HepG2 (cell line): ENCODE measurements around the gene RHBDF2. TPM values are rescaled to one million over a fixed set of nuclear protein-coding genes. Genes with fewer than 3 reads are reported as not detected.

ENCODE experiments used
- BCL3 ChIP-seq: sonication (generic); formaldehyde crosslinking; IDR thresholded peaks from 2 replicates; pipeline ENCODE4 v1.5.1; 2020; ENCODE audit warnings: mild to moderate bottlenecking, missing genetic modification reagents, moderate library complexity
- ELF1 ChIP-seq: sonication (generic); formaldehyde crosslinking; IDR thresholded peaks from 2 replicates; pipeline ENCODE4 v1.4.0; 2020; ENCODE audit warnings: missing genetic modification reagents
- FOXC1 ChIP-seq: sonication (generic); formaldehyde crosslinking; IDR thresholded peaks from 2 replicates; pipeline ENCODE4 v1.8.0; 2022; ENCODE audit warnings: mild to moderate bottlenecking, missing genetic modification reagents, borderline replicate concordance
- GMEB1 ChIP-seq: sonication (generic); formaldehyde crosslinking; IDR thresholded peaks from 2 replicates; pipeline ENCODE4 v1.5.1; 2020; ENCODE audit warnings: missing genetic modification reagents, mild to moderate bottlenecking, borderline replicate concordance
- HNF1B ChIP-seq: sonication (generic); formaldehyde crosslinking; IDR thresholded peaks from 2 replicates; pipeline ENCODE4 v1.5.1; 2020; ENCODE audit warnings: mild to moderate bottlenecking, moderate library complexity, missing genetic modification reagents
- HNF4G ChIP-seq, 2 experiments: sonication (generic) in 1 of 2; formaldehyde crosslinking in 1 of 2; IDR thresholded peaks; 2 replicates each; pipeline versions ENCODE4 v1.4.0 to v1.6.1; 2011 to 2020; ENCODE audit warnings: borderline replicate concordance in 2 of 2, low read depth in 2 of 2, mild to moderate bottlenecking in 2 of 2, low read length in 1 of 2, missing genetic modification reagents in 1 of 2, moderate library complexity in 1 of 2
- KAT8 ChIP-seq: IDR thresholded peaks from 2 replicates; pipeline ENCODE4 v1.6.1; 2016; ENCODE audit warnings: missing genetic modification reagents, missing compliant biosample characterization
- MAZ ChIP-seq, 2 experiments: sonication (generic) in 1 of 2; formaldehyde crosslinking in 1 of 2; IDR thresholded peaks; 2 replicates each; pipeline versions ENCODE4 v1.5.0 to v1.6.1; 2012 to 2020; ENCODE audit warnings: low read depth in 2 of 2, mild to moderate bottlenecking in 2 of 2, borderline replicate concordance in 1 of 2, improper control_type of control experiment in 1 of 2, low read length in 1 of 2, missing genetic modification reagents in 1 of 2, moderate library complexity in 1 of 2
- NR2F1 ChIP-seq, 2 experiments: fragments of 450-650 bp in 1 of 2; formaldehyde crosslinking in 1 of 2; IDR thresholded peaks; 2 replicates each; pipeline versions ENCODE4 v1.5.0 to v1.6.1; 2016 to 2020; ENCODE audit warnings: mild to moderate bottlenecking in 1 of 2, missing compliant biosample characterization in 1 of 2, missing genetic modification reagents in 1 of 2, moderate library complexity in 1 of 2
- THAP7 ChIP-seq: sonication (generic); formaldehyde crosslinking; IDR thresholded peaks from 2 replicates; pipeline ENCODE4 v1.8.1; 2023; ENCODE audit warnings: mild to moderate bottlenecking, missing genetic modification reagents
- TRIM24 ChIP-seq: sonication (generic); formaldehyde crosslinking; IDR thresholded peaks from 2 replicates; pipeline ENCODE4 v1.8.0; 2022; ENCODE audit warnings: mild to moderate bottlenecking, missing genetic modification reagents
- ZNF18 ChIP-seq: sonication (generic); formaldehyde crosslinking; IDR thresholded peaks from 2 replicates; pipeline ENCODE4 v1.8.0; 2022; ENCODE audit warnings: mild to moderate bottlenecking, missing genetic modification reagents; ENCODE audit not compliant: insufficient replicate concordance
- ZNF275 ChIP-seq: sonication (generic); formaldehyde crosslinking; IDR thresholded peaks from 2 replicates; pipeline ENCODE4 v1.8.0; 2022; ENCODE audit warnings: missing genetic modification reagents, mild to moderate bottlenecking, inconsistent platforms, borderline replicate concordance
- ZNF451 ChIP-seq: sonication (generic); formaldehyde crosslinking; IDR thresholded peaks from 2 replicates; pipeline ENCODE4 v1.5.0; 2020; ENCODE audit warnings: mild to moderate bottlenecking, missing genetic modification reagents
- ZNF691 ChIP-seq: sonication (generic); formaldehyde crosslinking; IDR thresholded peaks from 2 replicates; pipeline ENCODE4 v1.4.0; 2020; ENCODE audit warnings: missing genetic modification reagents, low read depth, mild to moderate bottlenecking, borderline replicate concordance
- polyA plus RNA-seq, 8 experiments: library from polyadenylated mRNA; depleted of rRNA in 3 of 8; stranded (reverse) in 7 of 8; unstranded in 1 of 8; fragments of >200 nt; fragmentation: Illumina TruSeq in 4 of 8; extraction: Trizol in 4 of 8; gene quantifications; 2 replicates each; pipeline versions ENCODE4 v1.2.1 to v1.2.3, GENCODE V29; 2011 to 2016; ENCODE audit warnings: low read depth in 4 of 8, missing spikeins in 1 of 8, mixed read lengths in 1 of 8; ENCODE audit not compliant: insufficient read depth in 1 of 8
- total RNA-seq, 5 experiments: library from RNA; depleted of rRNA; stranded (reverse); fragments of >200 nt; fragmentation: Illumina TruSeq; extraction: Trizol; gene quantifications; 2 replicates each; pipeline ENCODE4 v1.2.3, GENCODE V29; 2016; ENCODE audit warnings: low read depth in 1 of 5

The RHBDF2 gene
- total and polyA plus RNA-seq, 2 of the 13 experiments (the other 11 are each of a cell fraction or from before 2014, with no cell fraction given), result 7.8 to 24.2 TPM

- TF ChIP-seq NR2F1 (CRISPR knock-in tag; IDR thresholded peaks at IDR 0.05) (peak in 1 of 2 experiments; percentile 34; a peak in 1 of 4 replicates), BCL3 (CRISPR knock-in tag) (0 out of 2 replicates have a peak, but pooled peaks have one; percentile 59), HNF4G (IDR thresholded peaks at IDR 0.05; ENCODE audit: borderline replicate concordance, low read depth, low read length) (peak; percentile 56; the same call in 1 of the 2 replicates), HNF4G (CRISPR knock-in tag; IDR thresholded peaks at IDR 0.05; ENCODE audit: borderline replicate concordance, low read depth) (no peak; the same call in 1 of the 2 replicates), ZNF451 (CRISPR knock-in tag) (peak; percentile 17; the same call in 1 of the 2 replicates), HNF1B (peak; percentile 32; the same call in 1 of the 2 replicates), FOXC1 (peak; percentile 73; the same call in 1 of the 2 replicates), ZNF275 (CRISPR knock-in tag) (no peak), ZNF691 (CRISPR knock-in tag) (peak; percentile 54; the same call in 1 of the 2 replicates), ELF1 (CRISPR knock-in tag) (no peak), TRIM24 (no peak), GMEB1 (CRISPR knock-in tag) (peak; percentile 25; the same call in 1 of the 2 replicates), KAT8 (0 out of 2 replicates have a peak, but pooled peaks have one; percentile 28), ZNF18 (CRISPR knock-in tag) (no peak), THAP7 (CRISPR knock-in tag) (no peak), MAZ (IDR thresholded peaks at IDR 0.05; ENCODE audit: borderline replicate concordance, low read depth, low read length) (no peak), MAZ (CRISPR knock-in tag; IDR thresholded peaks at IDR 0.05; ENCODE audit: low read depth) (peak; percentile 50; the same call in 1 of the 2 replicates)
These were observed 47.4 kb upstream of the RHBDF2 start (continued) for GRCh38 chr17:76548378-76549214.
